Activated gamma-delta T cell treated with Interleukin-2 at 50 U/mL for 16 hours (primary cell): ENCODE data around the gene MIOX.

Experiments
- DNase-seq: peaks from one replicate; pipeline ENCODE4 v3.0.0-alpha.2; 2020

The MIOX gene

GRCh38 chr22:50473855-50474671 is 12.6 kb upstream of the MIOX start:
- no peak for DNase-seq

GRCh38 chr22:50474710-50475651 is 11.7 kb upstream of the MIOX start, which contains the start of gene SBF1:
TSS of gene SBF1 (minus strand) at chr22:50475035. CDS start at chr22:50474840, 195 bp downstream.
- peak; percentile 86 for DNase-seq

DNA sequence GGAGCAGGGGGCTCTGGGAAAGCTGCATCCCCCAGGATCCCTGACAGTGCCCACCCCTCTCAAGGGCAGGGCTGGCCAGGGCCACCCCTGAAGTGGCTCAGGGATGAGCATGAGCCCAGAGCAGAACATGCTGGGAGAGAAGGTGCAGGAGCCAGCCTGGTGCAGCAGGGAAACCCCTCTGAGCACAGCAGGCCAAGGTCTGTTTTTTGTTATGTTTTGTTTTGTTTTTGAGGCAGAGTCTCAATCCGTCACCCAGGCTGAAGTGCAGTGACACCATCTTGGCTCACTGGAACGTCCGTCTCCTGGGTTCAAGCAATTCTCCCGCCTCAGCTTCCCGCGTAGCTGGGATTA is 11.0 kb upstream of the MIOX start:
- no peak for DNase-seq

- no peak for DNase-seq
Measured at GRCh38 chr22:50476868-50477267, 9.8 kb upstream of the MIOX start.

GRCh38 chr22:50477923-50478322 is 8.7 kb upstream of the MIOX start:
- no peak for DNase-seq

DNA sequence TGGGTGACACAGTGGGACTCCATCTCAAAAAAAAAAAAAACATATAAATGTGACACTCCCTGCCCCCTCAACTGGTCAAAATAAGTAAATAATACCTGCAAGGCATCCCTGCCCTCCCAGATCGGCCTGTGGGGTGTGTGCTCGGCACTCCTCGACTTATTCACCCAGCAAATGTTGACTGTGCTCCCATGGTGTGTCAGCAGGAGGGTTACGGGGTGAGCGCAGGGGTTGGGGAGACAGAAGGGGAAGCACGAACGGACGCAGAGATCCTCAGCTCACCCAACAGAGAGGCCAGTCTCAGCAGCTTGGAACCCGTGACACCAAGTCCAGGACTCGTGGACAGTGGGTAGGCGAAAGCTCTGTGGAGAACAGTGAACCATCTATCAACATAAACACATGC is 6.9 kb upstream of the MIOX start:
- no peak for DNase-seq

- DNase-seq, result no peak
Measured at GRCh38 chr22:50481045-50481439, 5.6 kb upstream of the MIOX start.

DNA sequence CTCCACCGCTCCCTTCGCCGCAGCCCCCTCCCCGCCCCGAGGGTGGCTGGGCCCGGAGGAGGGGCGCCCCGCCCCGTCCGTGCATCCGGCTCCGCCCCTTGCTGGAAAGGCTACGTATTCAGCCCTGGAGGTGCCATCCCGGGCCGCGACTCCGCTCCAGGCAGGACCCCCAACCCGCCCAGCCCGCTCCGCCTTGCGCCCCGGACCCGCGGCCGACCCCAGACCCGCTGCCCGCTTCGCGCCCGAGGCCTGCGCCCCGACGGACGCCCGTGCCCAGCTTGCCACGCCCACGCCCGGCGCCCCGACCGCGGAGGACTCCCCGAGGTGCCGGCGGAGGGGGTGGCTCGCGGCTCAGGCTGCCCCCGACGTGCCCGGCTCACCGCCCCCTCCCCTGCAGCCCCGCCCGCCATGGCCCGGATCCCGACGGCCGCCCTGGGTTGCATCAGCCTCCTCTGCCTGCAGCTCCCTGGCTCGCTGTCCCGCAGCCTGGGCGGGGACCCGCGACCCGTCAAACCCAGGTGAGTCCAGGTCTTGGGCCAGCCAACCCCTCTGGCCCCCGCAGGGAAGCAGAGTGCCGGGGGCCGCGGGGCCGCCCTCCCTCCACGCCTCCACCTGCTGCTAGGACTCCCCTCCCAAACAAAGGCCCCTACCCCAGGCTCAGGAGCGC is 5.1 kb upstream of the MIOX start, which contains the start of gene ADM2:
Gene ADM2 (plus strand): TSS at position 104 of the 667 bp plus-strand sequence. CDS start 305 bp downstream, at position 409.
- peak; percentile 67 for DNase-seq

GRCh38 chr22:50482107-50483074 is 4.3 kb upstream of the MIOX start:
- no peak for DNase-seq

- no peak for DNase-seq
Measured at GRCh38 chr22:50483106-50483505, 3.6 kb upstream of the MIOX start.

DNA sequence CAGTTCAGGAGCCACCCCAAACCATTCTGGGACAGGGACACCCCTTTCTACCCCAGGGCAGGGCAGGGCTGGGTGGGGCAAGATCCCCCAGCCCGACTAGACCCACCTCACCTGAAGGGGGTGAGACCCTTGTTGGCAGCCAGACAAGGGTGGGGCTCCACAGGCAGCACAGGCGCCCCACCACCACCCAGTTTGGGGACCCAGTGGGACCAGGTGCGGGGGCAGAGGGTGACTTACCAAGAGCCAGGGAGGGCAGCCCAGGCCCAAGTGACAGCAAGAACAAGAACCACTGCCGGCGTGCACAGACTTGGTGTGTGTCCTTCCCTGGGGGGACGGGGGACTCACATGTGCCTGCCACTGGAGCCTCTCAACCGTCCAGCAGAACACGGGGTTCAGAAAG is 3.1 kb upstream of the MIOX start:
- no peak for DNase-seq

DNA sequence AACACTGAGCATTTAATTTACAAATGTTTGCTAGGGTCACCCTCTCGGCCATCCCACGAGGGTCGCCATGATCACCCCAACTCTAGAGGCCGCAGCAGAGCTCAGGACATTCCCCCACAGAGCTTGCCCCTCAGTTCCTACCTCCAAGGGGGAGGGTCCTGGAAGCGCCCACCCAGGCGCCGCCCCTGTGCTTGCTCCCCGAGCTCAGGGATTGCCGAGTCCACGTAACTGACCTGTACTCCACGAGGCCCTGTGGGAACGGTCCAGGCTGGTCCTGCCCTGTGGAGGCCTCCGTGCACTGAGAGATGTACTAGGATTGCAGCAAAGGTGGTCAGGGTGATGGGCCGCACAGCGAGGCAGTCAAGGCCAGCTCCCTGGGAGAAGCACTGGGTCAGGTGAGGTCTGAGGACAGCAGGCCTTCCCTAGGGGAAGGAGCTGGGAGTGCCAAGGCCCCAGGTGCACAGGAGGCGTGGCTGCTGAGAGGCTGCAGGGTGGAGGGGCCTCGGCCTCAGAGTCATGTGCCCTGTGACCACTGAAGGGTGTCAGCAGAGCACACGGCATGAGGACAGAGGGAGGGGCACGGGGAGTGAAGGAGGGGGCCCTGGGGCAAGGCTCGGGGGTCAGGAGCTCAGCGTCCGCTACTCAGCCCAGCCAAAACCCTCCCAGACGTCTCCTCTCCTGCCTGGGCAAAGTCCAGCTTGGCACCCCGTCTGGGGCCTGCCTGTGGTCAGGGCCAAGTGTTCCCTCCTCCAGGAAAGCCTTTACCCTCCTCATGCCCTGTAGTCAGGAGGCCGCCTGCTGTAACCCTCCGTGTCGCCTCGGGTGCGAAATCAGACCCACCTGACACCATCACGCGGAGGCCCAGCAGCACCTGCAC is 2.4 kb upstream of the MIOX start:
- no peak for DNase-seq

GRCh38 chr22:50485221-50486131 is 1.2 kb upstream of the MIOX start:
- no peak for DNase-seq

DNA sequence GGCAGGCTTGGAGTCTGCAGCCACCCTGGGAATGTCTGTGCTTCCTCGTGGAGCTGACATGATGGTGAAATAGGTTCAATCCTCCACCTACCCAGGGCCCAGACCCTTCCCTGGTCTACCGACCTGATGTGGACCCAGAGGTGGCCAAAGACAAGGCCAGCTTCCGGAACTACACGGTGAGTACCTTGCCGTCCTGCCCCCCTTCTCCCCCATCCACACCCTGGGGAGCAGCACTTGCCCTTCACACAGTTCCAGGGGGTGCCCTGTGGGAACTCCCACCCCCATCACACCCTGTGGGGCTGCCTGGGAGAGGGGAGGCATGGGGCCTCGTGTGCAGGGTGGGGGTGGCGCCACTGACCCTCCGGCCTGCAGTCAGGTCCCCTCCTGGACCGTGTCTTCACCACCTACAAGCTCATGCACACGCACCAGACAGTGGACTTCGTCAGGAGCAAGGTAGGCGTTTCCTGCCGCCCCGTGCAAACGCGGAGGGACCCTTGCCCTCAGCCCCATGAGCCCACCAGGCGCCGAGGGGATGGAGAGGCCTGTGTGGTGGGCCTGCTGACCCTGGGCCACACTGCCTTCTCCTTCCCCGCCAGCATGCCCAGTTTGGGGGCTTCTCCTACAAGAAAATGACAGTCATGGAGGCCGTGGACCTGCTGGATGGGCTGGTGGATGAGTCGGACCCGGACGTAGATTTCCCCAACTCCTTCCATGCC is 789 bp downstream of the MIOX start:
- DNase-seq, result no peak

GRCh38 chr22:50488006-50488677 is 1.5 kb downstream of the MIOX start:
- no peak for DNase-seq

DNA sequence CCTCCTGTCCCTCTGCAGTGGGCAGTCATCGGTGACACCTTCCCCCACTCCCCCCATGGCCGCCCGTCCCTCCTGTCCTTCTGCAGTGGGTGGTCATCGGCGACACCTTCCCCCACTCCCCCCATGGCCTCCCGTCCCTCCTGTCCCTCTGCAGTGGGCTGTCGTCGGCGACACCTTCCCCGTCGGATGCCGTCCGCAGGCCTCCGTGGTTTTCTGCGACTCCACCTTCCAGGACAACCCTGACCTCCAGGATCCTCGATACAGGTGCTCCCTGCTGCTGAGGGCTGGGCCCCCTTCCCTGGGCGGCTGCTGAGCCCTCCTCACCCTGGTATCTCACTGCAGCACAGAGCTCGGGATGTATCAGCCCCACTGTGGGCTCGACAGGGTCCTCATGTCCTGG is 2.2 kb downstream of the MIOX start:
- no peak for DNase-seq

DNA sequence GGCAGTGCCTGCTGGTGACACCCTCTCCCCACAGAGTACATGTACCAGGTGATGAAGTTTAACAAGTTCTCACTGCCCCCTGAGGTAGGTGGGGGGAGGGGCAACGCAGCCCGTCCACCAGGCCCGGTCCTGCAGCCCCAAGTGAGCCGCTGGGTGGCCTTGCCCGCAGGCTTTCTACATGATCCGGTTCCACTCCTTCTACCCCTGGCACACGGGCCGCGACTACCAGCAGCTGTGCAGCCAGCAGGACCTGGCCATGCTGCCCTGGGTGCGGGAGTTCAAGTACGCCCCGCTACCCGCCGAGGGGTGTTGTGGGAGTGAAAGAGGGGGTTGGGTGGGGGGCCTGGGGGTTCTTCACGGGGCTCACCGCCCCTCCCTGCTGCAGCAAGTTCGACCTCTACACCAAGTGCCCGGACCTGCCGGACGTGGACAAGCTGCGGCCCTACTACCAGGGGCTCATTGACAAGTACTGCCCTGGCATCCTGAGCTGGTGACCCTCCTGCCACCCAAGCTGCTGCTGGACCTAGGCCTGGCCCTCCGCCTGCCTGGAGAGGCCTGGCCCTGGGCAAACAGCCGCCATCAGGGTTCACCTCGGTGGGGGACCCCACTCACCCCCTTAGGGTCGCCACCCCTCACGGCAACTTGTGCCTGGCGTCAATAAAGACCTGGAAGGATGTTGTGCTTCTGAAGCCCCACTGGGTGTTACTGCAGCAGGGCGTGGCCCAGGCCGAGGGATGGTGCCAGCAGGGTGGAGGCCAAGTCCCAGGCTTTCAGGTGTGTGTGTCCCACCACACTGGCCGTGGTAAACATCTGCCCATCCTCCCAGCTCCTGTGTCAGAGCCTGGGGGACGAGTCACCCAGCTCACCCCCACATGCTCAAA is 2.9 kb downstream of the MIOX start:
- no peak for DNase-seq
